Measurements from ENCODE around the gene ITPRIPL1.
A peak's percentile ranks its signal among the peaks of the same experiment; 100 is the strongest.

ITPRIPL1 gene

GRCh38 chr2:96342085-96342484, 17.0 kb downstream of the ITPRIPL1 start:
- TF ChIP-seq, protein P1, sequence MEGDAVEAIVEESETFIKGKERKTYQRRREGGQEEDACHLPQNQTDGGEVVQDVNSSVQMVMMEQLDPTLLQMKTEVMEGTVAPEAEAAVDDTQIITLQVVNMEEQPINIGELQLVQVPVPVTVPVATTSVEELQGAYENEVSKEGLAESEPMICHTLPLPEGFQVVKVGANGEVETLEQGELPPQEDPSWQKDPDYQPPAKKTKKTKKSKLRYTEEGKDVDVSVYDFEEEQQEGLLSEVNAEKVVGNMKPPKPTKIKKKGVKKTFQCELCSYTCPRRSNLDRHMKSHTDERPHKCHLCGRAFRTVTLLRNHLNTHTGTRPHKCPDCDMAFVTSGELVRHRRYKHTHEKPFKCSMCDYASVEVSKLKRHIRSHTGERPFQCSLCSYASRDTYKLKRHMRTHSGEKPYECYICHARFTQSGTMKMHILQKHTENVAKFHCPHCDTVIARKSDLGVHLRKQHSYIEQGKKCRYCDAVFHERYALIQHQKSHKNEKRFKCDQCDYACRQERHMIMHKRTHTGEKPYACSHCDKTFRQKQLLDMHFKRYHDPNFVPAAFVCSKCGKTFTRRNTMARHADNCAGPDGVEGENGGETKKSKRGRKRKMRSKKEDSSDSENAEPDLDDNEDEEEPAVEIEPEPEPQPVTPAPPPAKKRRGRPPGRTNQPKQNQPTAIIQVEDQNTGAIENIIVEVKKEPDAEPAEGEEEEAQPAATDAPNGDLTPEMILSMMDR (IDR thresholded peaks at IDR 0.05; ENCODE audit: low read depth, low read length) = no peak
- no peak for TF ChIP-seq MYC (IDR thresholded peaks at IDR 0.05; ENCODE audit: low read depth, low read length)
- TF ChIP-seq MAX (IDR thresholded peaks at IDR 0.05; ENCODE audit: low read depth, low read length) = no peak
- no peak for TF ChIP-seq POLR2A (IDR thresholded peaks at IDR 0.05; ENCODE audit: extremely low read depth, insufficient read length)
- no peak overlapping the region for H3K4me3 ChIP-seq (ENCODE audit: low read depth, low read length)
- DNase-seq (ENCODE audit: low read depth) = no peak

DNA sequence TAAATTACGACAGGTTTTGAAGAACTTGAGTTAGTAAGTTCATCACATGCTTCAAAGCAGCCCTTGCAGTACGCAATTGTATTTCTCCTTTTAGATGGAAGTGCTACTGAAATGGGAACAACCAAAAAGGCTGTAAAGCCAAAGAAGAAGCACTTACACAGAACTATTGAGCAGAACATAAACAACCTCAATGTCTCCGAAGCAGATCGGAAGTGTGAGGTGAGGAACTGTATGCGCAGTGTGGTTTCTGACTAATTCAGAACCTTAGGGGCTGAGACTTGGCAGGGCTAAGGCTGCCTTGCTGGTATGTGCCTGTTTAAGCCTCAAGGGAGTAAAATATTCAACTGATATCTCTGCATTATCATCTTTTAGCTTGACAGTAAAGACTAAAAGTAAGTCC, 18.9 kb downstream of the ITPRIPL1 start:
- no peak for DNase-seq (ENCODE audit: low read depth)
- TF ChIP-seq, protein P1 (IDR thresholded peaks at IDR 0.05; ENCODE audit: low read depth, low read length) = no peak
- TF ChIP-seq MYC (IDR thresholded peaks at IDR 0.05; ENCODE audit: low read depth, low read length) (no peak), POLR2A (IDR thresholded peaks at IDR 0.05; ENCODE audit: extremely low read depth, insufficient read length) (no peak), MAX (IDR thresholded peaks at IDR 0.05; ENCODE audit: low read depth, low read length) (no peak)
- H3K4me3 ChIP-seq (ENCODE audit: low read depth, low read length) = no peak overlapping the region

DNA sequence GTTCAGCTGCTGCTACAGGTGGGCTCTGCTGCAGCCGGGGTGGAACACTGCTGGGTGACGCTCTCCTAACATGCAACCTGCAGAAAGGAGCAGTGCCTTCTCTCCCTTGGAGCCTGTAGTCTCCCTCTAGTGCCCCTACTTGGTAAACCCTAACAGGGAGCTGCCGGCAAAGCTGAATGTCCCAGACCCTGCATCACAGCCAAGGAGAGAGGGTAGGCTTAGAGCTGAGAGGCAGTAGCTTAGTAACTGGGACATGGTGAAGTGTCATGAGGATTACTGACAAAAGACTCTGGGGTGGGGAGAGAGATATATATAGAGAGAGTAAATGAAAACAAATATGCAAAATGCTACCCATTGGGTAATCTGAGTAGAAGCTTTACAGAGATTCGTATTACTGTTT, 20.3 kb downstream of the ITPRIPL1 start:
- DNase-seq (ENCODE audit: low read depth) = peak; percentile 26
- H3K4me3 ChIP-seq (ENCODE audit: low read depth, low read length) = no peak overlapping the region

GRCh38 chr2:96345868-96346462, 20.8 kb downstream of the ITPRIPL1 start:
- TF ChIP-seq, protein P1 (IDR thresholded peaks at IDR 0.05; ENCODE audit: low read depth, low read length) = no peak
- TF ChIP-seq MYC (IDR thresholded peaks at IDR 0.05; ENCODE audit: low read depth, low read length) (no peak), MAX (IDR thresholded peaks at IDR 0.05; ENCODE audit: low read depth, low read length) (no peak), POLR2A (IDR thresholded peaks at IDR 0.05; ENCODE audit: extremely low read depth, insufficient read length) (no peak)

More for the DNA sequence above, 20.3 kb downstream of the ITPRIPL1 start:
- TF ChIP-seq, protein P1 (IDR thresholded peaks at IDR 0.05; ENCODE audit: low read depth, low read length) = peak; percentile 20
- no peak for TF ChIP-seq MAX (IDR thresholded peaks at IDR 0.05; ENCODE audit: low read depth, low read length)
- TF ChIP-seq POLR2A (IDR thresholded peaks at IDR 0.05; ENCODE audit: extremely low read depth, insufficient read length) = no peak

GRCh38 chr2:96347395-96347794, 22.3 kb downstream of the ITPRIPL1 start:
- TF ChIP-seq POLR2A (IDR thresholded peaks at IDR 0.05; ENCODE audit: extremely low read depth, insufficient read length) (no peak), MYC (IDR thresholded peaks at IDR 0.05; ENCODE audit: low read depth, low read length) (no peak), MAX (IDR thresholded peaks at IDR 0.05; ENCODE audit: low read depth, low read length) (no peak)
- TF ChIP-seq, protein P1 (IDR thresholded peaks at IDR 0.05; ENCODE audit: low read depth, low read length) = no peak
- no peak overlapping the region for H3K4me3 ChIP-seq (ENCODE audit: low read depth, low read length)
- DNase-seq (ENCODE audit: low read depth) = no peak

More at GRCh38 chr2:96345868-96346462, 20.8 kb downstream of the ITPRIPL1 start:
- DNase-seq (ENCODE audit: low read depth) = no peak
- no peak overlapping the region for H3K4me3 ChIP-seq (ENCODE audit: low read depth, low read length)

Data from NB4 (cell line).